MCF 10A (cell line): Measurements from ENCODE around the gene ABCD4. TPM values are rescaled to one million over a fixed set of nuclear protein-coding genes. Genes with fewer than 3 reads are reported as not detected.

Experiments used
- BruUV-seq: library from RNA; stranded (reverse); fragments of 400-500 nt; replicated peaks from 2 replicates; lab custom pipeline; 2021; lab: Mats Ljungman, UMichigan
- CTCF ChIA-PET: fragments of 300-600 bp; sonication (Branson Sonifier 250); formaldehyde crosslinking; extraction: SDS; loops from one replicate; lab custom pipeline; 2021; ENCODE audit warnings: antibody characterized with exemption, inconsistent platforms; lab: Yijun Ruan, JAX
- POLR2A ChIA-PET: fragments of 300-600, 350-650 bp; sonication (Branson Sonifier 250); formaldehyde crosslinking; extraction: SDS; loops from one replicate; lab custom pipeline; 2020; ENCODE audit warnings: antibody characterized with exemption, inconsistent platforms; lab: Yijun Ruan, JAX
- DNase-seq: peaks from one replicate; pipeline ENCODE4 v3.0.0-alpha.2; 2018; ENCODE audit not compliant: unreplicated experiment
- H3K27ac Mint-ChIP-seq: one replicate; pipeline ENCODE4 v1.8.0; 2022; ENCODE audit warnings: mild to moderate bottlenecking, low read depth, mixed read lengths; ENCODE audit not compliant: unreplicated experiment
- H3K27me3 Mint-ChIP-seq: one replicate; pipeline ENCODE4 v1.8.0; 2022; ENCODE audit warnings: mixed read lengths; ENCODE audit not compliant: insufficient read depth, unreplicated experiment
- H3K36me3 Mint-ChIP-seq: one replicate; pipeline ENCODE4 v1.8.0; 2022; ENCODE audit warnings: mild to moderate bottlenecking, moderate library complexity, mixed read lengths; ENCODE audit not compliant: insufficient read depth, unreplicated experiment
- H3K4me1 Mint-ChIP-seq: one replicate; pipeline ENCODE4 v1.8.0; 2022; ENCODE audit warnings: mixed read lengths; ENCODE audit not compliant: insufficient read depth, unreplicated experiment
- H3K4me3 Mint-ChIP-seq: one replicate; pipeline ENCODE4 v1.8.0; 2022; ENCODE audit warnings: mild to moderate bottlenecking, moderate library complexity, mixed read lengths; ENCODE audit not compliant: unreplicated experiment
- H3K9me3 Mint-ChIP-seq: one replicate; pipeline ENCODE4 v1.8.0; 2022; ENCODE audit warnings: mixed read lengths; ENCODE audit not compliant: unreplicated experiment
- intact Hi-C: fragments of 100-400 bp; cut with micrococcal nuclease; formaldehyde crosslinking; loops from 2 replicates; pipeline ENCODE4 v1.14.1; 2022
- total RNA-seq: library from RNA; stranded (reverse); gene quantifications from 2 replicates; pipeline ENCODE4 v1.2.3, GENCODE V29; 2022
- TF ChIP-seq, protein P1 (sequence below): fragments of 200-600 bp; IDR thresholded peaks from one replicate; pipeline ENCODE4 v1.8.0; 2022; ENCODE audit warnings: antibody characterized with exemption, mild to moderate bottlenecking; ENCODE audit not compliant: unreplicated experiment

ABCD4 gene
- total RNA-seq, 1 experiment from 2014 or later, result 26.6 TPM

DNA sequence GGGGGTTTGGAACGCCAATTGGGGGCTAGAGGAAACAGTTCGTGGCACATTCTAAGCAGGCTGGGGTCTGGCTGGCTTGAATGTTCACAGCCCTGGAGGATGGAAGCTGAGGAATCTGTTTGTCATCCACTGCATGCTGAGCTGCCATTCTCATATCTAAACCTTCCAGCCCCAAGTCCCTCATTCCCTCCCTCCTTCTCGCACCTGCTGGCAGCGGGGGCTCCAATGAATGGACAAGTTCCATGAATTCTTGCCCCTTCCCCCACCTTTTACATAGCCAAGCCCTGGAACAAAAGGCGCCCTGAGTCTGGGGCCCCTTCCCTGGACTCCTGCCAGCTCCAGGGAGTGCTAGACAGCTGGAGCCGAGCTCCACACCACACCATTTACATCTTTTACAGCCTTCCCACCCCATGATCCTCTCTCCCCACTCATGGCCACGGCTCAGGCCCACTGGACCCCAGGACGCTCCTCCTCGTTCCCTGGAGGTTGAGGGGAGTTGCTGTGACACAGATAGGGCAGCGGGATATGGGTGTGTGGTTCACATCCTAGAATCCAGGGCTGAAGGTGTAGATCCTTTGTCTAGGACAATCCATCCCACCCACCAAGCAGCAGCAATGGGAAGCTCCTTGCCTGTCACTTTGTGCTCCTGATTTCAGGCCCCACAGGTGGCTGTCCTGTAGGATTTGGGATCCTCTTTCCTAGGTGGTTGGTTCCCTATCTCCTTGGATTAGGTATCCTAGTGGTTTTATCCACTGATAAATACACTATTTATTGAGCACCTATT, 23.8 kb upstream of the ABCD4 start:
- H3K27me3 Mint-ChIP-seq, result peaks cover 23% of the 10 kb centered on the region
- no peaks in the 10 kb centered on the region for H3K4me1 Mint-ChIP-seq
- DNase-seq, result no peak
- no peaks in the 10 kb centered on the region for H3K36me3 Mint-ChIP-seq
- intact Hi-C loops, result no loop called here
- ChIA-PET CTCF (interaction anchor here (0.6 to 1.5 kb wide), 4 partner anchors 9 to 77 kb away, joined by 3 to 4 read pairs (median 4); no protein-coding TSS in a partner anchor), POLR2A (interaction anchor here (0.7 to 0.8 kb wide), 2 partner anchors 9 to 15 kb away, joined by 3 read pairs; no protein-coding TSS in a partner anchor)
- TF ChIP-seq, protein P1, sequence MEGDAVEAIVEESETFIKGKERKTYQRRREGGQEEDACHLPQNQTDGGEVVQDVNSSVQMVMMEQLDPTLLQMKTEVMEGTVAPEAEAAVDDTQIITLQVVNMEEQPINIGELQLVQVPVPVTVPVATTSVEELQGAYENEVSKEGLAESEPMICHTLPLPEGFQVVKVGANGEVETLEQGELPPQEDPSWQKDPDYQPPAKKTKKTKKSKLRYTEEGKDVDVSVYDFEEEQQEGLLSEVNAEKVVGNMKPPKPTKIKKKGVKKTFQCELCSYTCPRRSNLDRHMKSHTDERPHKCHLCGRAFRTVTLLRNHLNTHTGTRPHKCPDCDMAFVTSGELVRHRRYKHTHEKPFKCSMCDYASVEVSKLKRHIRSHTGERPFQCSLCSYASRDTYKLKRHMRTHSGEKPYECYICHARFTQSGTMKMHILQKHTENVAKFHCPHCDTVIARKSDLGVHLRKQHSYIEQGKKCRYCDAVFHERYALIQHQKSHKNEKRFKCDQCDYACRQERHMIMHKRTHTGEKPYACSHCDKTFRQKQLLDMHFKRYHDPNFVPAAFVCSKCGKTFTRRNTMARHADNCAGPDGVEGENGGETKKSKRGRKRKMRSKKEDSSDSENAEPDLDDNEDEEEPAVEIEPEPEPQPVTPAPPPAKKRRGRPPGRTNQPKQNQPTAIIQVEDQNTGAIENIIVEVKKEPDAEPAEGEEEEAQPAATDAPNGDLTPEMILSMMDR, result no peak
- H3K9me3 Mint-ChIP-seq, result no peaks in the 10 kb centered on the region
- no peak overlapping the region for H3K27ac Mint-ChIP-seq
- no TSS peak for BruUV-seq
- H3K4me3 Mint-ChIP-seq, result no peak overlapping the region

DNA sequence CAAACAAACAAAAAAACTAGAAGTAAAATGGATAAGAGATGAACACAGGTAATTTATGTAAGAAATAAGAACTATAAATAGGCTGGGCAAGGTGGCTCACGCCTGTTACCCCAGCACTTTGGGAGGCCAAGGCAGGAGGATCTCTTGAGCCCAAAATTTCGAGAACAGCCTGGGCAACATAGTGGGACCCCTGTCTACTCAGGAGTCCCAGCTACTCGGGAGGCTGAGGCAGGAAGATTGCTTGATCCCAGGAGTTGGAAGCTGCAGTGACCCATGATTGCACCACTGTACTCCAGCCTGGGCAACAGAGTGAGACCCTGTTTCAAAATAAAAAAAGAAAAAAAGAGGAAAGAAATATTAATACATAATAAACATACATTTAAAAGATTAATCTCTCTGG, 22.7 kb upstream of the ABCD4 start:
- H3K4me3 Mint-ChIP-seq, result no peak overlapping the region
- ChIA-PET POLR2A (interaction anchor here (0.8 to 1.2 kb wide), 2 partner anchors 16 to 168 kb away, joined by 3 read pairs; partner anchors contain the start of genes ISCA2 and NPC2), CTCF (interaction anchor here (0.5 to 1.5 kb wide), 7 partner anchors 16 to 69 kb away, joined by 3 to 4 read pairs (median 3); no protein-coding TSS in a partner anchor)

DNA sequence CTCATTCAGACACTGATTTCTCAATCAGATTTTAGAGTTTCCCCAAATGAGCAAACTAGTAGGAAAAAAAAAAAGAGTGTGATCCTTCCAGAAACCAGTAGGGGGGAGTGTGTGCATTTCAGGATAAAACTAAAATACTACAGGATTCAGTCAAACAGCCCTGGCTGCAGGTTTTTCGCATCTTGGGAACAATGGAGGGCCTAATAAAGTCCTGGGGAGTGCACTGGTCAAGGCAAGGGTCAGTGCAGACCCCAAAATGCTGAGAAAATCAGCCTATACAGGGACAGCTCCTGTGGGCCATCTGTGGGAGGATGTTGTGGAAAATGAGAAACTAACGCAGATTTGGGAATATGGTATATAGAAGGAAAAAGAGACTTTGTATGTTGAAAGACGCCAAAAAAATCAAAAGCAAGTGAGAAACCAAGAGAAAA, 22.2 kb upstream of the ABCD4 start:
- TF ChIP-seq, protein P1, result peak; percentile 70
- POLR2A ChIA-PET, result interaction anchor here (1.2 kb wide), 1 partner anchor 168 kb away, joined by 3 read pairs; the partner anchor contains the start of genes ISCA2 and NPC2
- intact Hi-C loops, result loop anchor here (1.0 kb wide), 1 partner anchor 154 kb away; no protein-coding TSS in a partner anchor
- CTCF ChIA-PET, result interaction anchor here (0.6 to 2.0 kb wide), 7 partner anchors 12 to 26 kb away, joined by 3 to 7 read pairs (median 4); no protein-coding TSS in a partner anchor
- Mint-ChIP-seq H3K4me1 (no peaks in the 10 kb centered on the region), H3K27me3 (peaks cover 37% of the 10 kb centered on the region), H3K9me3 (no peaks in the 10 kb centered on the region), H3K4me3 (no peak overlapping the region), H3K27ac (no peak overlapping the region), H3K36me3 (no peaks in the 10 kb centered on the region)
- BruUV-seq, result no TSS peak
- peak; percentile 52 for DNase-seq

More for the DNA sequence above, 22.7 kb upstream of the ABCD4 start:
- no TSS peak for BruUV-seq
- Mint-ChIP-seq H3K27ac (no peak overlapping the region), H3K9me3 (no peaks in the 10 kb centered on the region), H3K36me3 (no peaks in the 10 kb centered on the region), H3K27me3 (peaks cover 35% of the 10 kb centered on the region), H3K4me1 (no peaks in the 10 kb centered on the region)
- TF ChIP-seq, protein P1, result no peak
- intact Hi-C loops, result loop anchor here (1.0 kb wide), 1 partner anchor 154 kb away; no protein-coding TSS in a partner anchor
- DNase-seq, result no peak

DNA sequence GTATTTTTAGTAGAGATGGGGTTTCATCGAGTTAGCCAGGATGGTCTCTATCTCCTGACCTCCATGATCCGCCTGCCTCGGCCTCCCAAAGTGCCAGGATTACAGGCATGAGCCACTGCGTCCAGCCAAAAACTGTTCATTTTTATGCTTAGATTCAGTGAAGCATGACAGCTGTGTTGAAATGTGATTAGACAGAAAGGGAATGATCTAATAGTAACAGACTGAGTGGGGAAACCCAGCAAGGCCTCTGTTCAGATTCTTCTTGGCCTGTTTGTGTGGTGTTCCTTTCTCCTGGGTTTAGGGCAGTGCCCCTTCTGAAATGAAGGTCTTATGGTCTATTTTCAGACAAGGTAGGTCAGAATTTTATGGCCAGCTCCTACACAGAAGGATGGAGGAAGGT, 11.8 kb upstream of the ABCD4 start:
- intact Hi-C loops, result no loop called here
- DNase-seq, result no peak
- TF ChIP-seq, protein P1, result no peak
- Mint-ChIP-seq H3K27me3 (peaks cover 7% of the 10 kb centered on the region), H3K4me1 (no peaks in the 10 kb centered on the region), H3K4me3 (no peak overlapping the region), H3K36me3 (no peaks in the 10 kb centered on the region), H3K27ac (no peak overlapping the region), H3K9me3 (no peaks in the 10 kb centered on the region)
- CTCF ChIA-PET, result no interaction called here
- POLR2A ChIA-PET, result no interaction called here
- no TSS peak for BruUV-seq
